ENCODE data around the gene RAB36. TPM values are rescaled to one million over a fixed set of nuclear protein-coding genes. Genes with fewer than 3 reads are reported as not detected.

Gene RAB36
- total RNA-seq, 2 donors from 2014 or later = 1.3 to 3.1 TPM

DNA sequence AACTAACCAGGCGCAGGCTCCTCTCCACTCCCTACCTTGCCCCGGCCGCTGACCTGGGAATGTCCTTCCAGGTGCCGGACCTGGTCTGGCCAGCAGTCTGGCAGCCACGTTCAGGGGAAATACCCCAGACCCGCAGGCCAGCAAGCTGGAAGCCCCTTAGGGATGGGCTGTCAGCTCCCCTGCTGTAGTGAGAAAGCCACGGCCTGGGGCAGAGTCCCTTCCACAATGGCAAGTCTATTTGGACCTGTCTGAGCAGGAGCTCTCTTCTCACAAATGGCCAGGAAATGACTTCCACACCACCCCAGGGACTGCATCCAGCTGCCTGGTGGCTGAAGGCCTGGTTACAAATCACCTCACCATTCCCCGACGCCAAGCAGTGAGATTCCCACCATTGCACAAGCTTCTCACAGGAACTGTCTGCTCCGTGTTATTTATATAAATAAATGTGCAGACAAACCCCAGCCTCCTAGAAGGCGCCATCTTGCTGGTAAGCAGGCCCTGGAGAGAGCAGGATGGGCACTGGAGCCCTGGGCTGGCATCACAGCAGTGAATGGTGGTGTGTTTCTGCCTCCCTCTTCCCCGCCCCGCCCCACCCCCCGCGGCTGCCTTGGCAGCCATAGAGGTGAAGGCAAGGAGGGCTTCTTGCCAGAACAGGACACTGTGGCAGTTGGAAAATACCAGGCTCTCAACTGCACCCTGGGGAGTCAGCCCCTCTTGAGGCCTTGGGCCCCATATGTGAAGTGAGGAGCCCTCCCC lies 27.2 kb upstream of the RAB36 start:
- Histone ChIP-seq H3K4me1 (no peaks in the 10 kb centered on the region), H3K4me3 (no peak overlapping the region), H3K27ac (no peak overlapping the region), H3K9me3 (no peaks in the 10 kb centered on the region), H3K27me3 (no peaks in the 10 kb centered on the region), H3K36me3 (replicated peaks in 1 of 2; ENCODE audit: insufficient read depth in 1 of 2, low read depth in 2 of 2) (no peaks in the 10 kb centered on the region)
- 80 to 89% methylated on average over 9 to 15 of the region's 15 CpGs for WGBS, 2 donors
- intact Hi-C loops (cut with DNase I) = no loop called here
- ATAC-seq = no peak
- no peak for DNase-seq
- TF ChIP-seq, protein P1, sequence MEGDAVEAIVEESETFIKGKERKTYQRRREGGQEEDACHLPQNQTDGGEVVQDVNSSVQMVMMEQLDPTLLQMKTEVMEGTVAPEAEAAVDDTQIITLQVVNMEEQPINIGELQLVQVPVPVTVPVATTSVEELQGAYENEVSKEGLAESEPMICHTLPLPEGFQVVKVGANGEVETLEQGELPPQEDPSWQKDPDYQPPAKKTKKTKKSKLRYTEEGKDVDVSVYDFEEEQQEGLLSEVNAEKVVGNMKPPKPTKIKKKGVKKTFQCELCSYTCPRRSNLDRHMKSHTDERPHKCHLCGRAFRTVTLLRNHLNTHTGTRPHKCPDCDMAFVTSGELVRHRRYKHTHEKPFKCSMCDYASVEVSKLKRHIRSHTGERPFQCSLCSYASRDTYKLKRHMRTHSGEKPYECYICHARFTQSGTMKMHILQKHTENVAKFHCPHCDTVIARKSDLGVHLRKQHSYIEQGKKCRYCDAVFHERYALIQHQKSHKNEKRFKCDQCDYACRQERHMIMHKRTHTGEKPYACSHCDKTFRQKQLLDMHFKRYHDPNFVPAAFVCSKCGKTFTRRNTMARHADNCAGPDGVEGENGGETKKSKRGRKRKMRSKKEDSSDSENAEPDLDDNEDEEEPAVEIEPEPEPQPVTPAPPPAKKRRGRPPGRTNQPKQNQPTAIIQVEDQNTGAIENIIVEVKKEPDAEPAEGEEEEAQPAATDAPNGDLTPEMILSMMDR (IDR thresholded peaks at IDR 0.05) = no peak
- no peak for TF ChIP-seq POLR2A (IDR thresholded peaks at IDR 0.05)

- Histone ChIP-seq H3K27ac (no peak overlapping the region), H3K36me3 (replicated peaks in 1 of 2; ENCODE audit: insufficient read depth in 1 of 2, low read depth in 2 of 2) (no peaks in the 10 kb centered on the region), H3K4me1 (no peaks in the 10 kb centered on the region), H3K9me3 (no peaks in the 10 kb centered on the region), H3K4me3 (no peak overlapping the region), H3K27me3 (no peaks in the 10 kb centered on the region)
- no peak for ATAC-seq
- intact Hi-C loops (cut with DNase I) = no loop called here
- no peak for DNase-seq
- TF ChIP-seq, protein P1 (IDR thresholded peaks at IDR 0.05) = no peak
- TF ChIP-seq POLR2A (IDR thresholded peaks at IDR 0.05) = no peak
- WGBS, 2 donors = 83 to 89% methylated on average over 7 of the region's 7 CpGs
These were observed 26.4 kb upstream of the RAB36 start for GRCh38 chr22:23118647-23119493.

GRCh38 chr22:23119494-23120414 lies 25.5 kb upstream of the RAB36 start:
- ATAC-seq (no peak), DNase-seq (no peak)
- no peaks in the 10 kb centered on the region for H3K27me3 ChIP-seq
- intact Hi-C loops (cut with DNase I) = no loop called here
- no peak overlapping the region for H3K4me3 ChIP-seq
- 56 to 66% methylated on average over 9 to 15 of the region's 15 CpGs for WGBS, 2 donors
- TF ChIP-seq, protein P1 (IDR thresholded peaks at IDR 0.05) = no peak
- no peak for TF ChIP-seq POLR2A (IDR thresholded peaks at IDR 0.05)
- H3K4me1 ChIP-seq = no peaks in the 10 kb centered on the region
- no peaks in the 10 kb centered on the region for H3K9me3 ChIP-seq
- no peaks in the 10 kb centered on the region for H3K36me3 ChIP-seq (replicated peaks in 1 of 2; ENCODE audit: insufficient read depth in 1 of 2, low read depth in 2 of 2)
- no peak overlapping the region for H3K27ac ChIP-seq

DNA sequence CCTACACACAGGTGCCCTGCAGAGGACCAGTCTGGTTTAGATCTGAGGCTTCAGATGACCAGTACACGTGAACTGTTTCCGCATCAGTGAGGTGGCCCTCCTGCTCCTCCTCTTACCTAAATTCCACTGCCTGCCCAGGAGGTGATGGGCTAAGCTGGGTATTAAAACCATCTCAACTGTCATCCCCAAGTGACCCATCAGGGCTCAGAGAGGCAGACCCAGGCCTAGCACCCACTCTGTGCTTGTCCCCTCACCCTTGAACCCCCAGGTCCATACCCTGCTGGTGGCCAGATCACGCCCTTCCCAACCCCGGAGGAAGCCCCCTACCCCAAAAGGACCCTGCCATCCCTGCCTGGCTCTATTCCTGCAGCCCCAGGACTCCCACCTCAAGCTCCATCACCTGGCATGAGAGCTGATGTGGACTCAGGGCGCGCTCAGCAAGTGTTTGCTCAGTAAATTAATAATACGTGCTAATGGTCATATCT lies 24.8 kb upstream of the RAB36 start:
- ATAC-seq (no peak), DNase-seq (no peak)
- 82 to 85% methylated on average over 6 to 7 of the region's 7 CpGs for WGBS, 2 donors
- no peaks in the 10 kb centered on the region for H3K9me3 ChIP-seq
- intact Hi-C loops (cut with DNase I) = no loop called here
- H3K4me1 ChIP-seq = no peaks in the 10 kb centered on the region
- TF ChIP-seq, protein P1 (IDR thresholded peaks at IDR 0.05) = no peak
- no peak for TF ChIP-seq POLR2A (IDR thresholded peaks at IDR 0.05)
- H3K27ac ChIP-seq = no peak overlapping the region
- H3K27me3 ChIP-seq = no peaks in the 10 kb centered on the region
- no peaks in the 10 kb centered on the region for H3K36me3 ChIP-seq (replicated peaks in 1 of 2; ENCODE audit: insufficient read depth in 1 of 2, low read depth in 2 of 2)
- H3K4me3 ChIP-seq = no peak overlapping the region
